ENCODE results near the gene GRHL1.

Gene GRHL1

DNA sequence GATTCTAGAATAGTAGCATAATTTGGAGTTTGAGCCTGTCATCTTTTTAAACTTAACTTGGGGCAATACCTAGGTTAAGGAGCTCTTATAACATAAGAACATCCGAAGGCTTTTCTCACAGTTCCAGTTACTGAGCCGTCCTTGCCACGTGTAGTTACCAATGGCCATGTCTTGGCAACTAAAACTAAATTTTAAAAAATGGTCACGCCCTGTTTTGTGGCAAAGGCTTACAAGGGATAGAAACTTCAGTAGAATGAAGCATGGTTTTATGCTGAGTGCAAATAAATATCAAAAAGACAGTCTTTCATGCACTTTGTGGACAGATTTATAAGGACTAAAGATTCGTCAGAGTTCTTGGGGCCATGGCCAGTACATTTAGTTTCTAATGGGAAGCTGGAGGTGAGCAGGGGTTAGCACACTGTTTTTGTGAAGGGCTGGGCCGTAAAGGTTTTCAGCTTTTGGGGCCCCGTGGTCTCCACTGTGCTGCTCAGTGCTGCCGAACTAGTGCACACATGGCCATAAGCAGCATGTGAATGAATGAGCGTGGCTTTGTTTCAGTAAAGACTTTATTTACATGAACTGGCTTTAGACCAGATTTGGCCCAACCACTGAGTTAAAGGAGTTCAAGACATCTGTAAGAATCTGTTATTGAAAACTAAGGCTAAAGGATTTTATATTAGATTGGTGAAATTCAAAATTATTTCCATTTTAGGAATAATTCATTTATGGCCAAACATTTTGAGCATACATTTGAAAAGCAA is 41.1 kb downstream of the GRHL1 start:
- Histone ChIP-seq H3K27ac (ENCODE audit: low read depth, low read length) (no peak overlapping the region), H3K36me3 (ENCODE audit: control insufficient read depth, insufficient read depth, low read length) (no peaks in the 10 kb centered on the region), H3K4me1 (ENCODE audit: control insufficient read depth, insufficient read depth, low read length) (no peaks in the 10 kb centered on the region), H3K9ac (ENCODE audit: low read length) (no peak overlapping the region), H3K27me3 (ENCODE audit: control insufficient read depth, insufficient read depth, low read length) (no peaks in the 10 kb centered on the region), H3K4me3 (ENCODE audit: low read length) (no peak overlapping the region)

GRCh38 chr2:9993488-9994165 is 42.1 kb downstream of the GRHL1 start:
- no peaks in the 10 kb centered on the region for H3K36me3 ChIP-seq (ENCODE audit: control insufficient read depth, insufficient read depth, low read length)
- H3K4me1 ChIP-seq (ENCODE audit: control insufficient read depth, insufficient read depth, low read length): no peaks in the 10 kb centered on the region

GRCh38 chr2:9994462-9994861 is 43.0 kb downstream of the GRHL1 start:
- Histone ChIP-seq H3K36me3 (ENCODE audit: control insufficient read depth, insufficient read depth, low read length) (no peaks in the 10 kb centered on the region), H3K9ac (ENCODE audit: low read length) (no peak overlapping the region), H3K27ac (ENCODE audit: low read depth, low read length) (no peak overlapping the region)

More at GRCh38 chr2:9993488-9994165, 42.1 kb downstream of the GRHL1 start:
- Histone ChIP-seq H3K9ac (ENCODE audit: low read length) (no peak overlapping the region), H3K4me3 (ENCODE audit: low read length) (no peak overlapping the region), H3K27me3 (ENCODE audit: control insufficient read depth, insufficient read depth, low read length) (no peaks in the 10 kb centered on the region), H3K27ac (ENCODE audit: low read depth, low read length) (no peak overlapping the region)

GRCh38 chr2:9995059-9995458 is 43.6 kb downstream of the GRHL1 start:
- no peaks in the 10 kb centered on the region for H3K27me3 ChIP-seq (ENCODE audit: control insufficient read depth, insufficient read depth, low read length)
- no peaks in the 10 kb centered on the region for H3K36me3 ChIP-seq (ENCODE audit: control insufficient read depth, insufficient read depth, low read length)
- no peak overlapping the region for H3K4me3 ChIP-seq (ENCODE audit: low read length)
- no peak overlapping the region for H3K9ac ChIP-seq (ENCODE audit: low read length)
- no peaks in the 10 kb centered on the region for H3K4me1 ChIP-seq (ENCODE audit: control insufficient read depth, insufficient read depth, low read length)
- no peak overlapping the region for H3K27ac ChIP-seq (ENCODE audit: low read depth, low read length)

More at GRCh38 chr2:9994462-9994861, 43.0 kb downstream of the GRHL1 start:
- Histone ChIP-seq H3K4me1 (ENCODE audit: control insufficient read depth, insufficient read depth, low read length) (no peaks in the 10 kb centered on the region), H3K4me3 (ENCODE audit: low read length) (no peak overlapping the region), H3K27me3 (ENCODE audit: control insufficient read depth, insufficient read depth, low read length) (no peaks in the 10 kb centered on the region)

DNA sequence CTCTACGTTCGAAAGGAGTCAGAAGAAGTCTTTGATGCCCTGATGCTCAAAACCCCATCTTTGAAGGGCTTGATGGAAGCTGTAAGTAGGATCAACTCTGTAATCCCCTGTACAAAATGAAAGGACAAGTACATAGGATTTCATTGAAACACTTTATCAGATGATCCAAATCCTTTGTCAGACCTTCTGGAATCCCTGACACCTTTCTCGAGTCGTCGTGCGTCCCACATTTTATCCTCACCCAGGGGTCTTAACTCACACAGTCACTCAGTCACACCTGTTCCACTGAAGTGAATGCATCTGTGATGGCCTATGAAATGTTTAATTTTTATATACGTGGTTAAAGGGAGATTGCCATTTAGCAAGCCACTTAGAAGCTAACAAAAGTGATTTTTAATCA is 44.8 kb downstream of the GRHL1 start:
- Histone ChIP-seq H3K27me3 (ENCODE audit: control insufficient read depth, insufficient read depth, low read length) (no peaks in the 10 kb centered on the region), H3K27ac (ENCODE audit: low read depth, low read length) (no peak overlapping the region), H3K4me3 (ENCODE audit: low read length) (no peak overlapping the region), H3K36me3 (ENCODE audit: control insufficient read depth, insufficient read depth, low read length) (no peaks in the 10 kb centered on the region), H3K9ac (ENCODE audit: low read length) (no peak overlapping the region), H3K4me1 (ENCODE audit: control insufficient read depth, insufficient read depth, low read length) (no peaks in the 10 kb centered on the region)

DNA sequence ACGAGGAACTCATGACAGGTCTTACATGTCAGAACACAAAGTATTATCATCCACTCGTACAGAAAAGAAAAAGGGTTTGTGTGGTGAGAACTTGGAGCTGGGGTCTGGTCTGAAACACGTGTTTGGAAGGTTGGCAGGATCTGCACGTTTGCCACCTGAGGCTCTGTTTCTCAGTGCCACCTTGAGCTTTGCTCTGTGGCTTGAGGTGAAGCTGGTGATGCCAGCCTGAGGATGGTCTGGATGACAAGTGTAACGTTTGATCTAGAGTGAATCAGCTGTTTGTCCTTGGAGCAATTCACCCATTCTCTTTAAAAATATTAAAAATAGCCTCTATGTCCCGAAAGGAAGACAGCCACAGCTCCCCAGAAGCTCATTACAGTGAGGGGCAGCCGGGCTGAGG is 46.4 kb downstream of the GRHL1 start:
- Histone ChIP-seq H3K4me3 (ENCODE audit: low read length) (no peak overlapping the region), H3K27ac (ENCODE audit: low read depth, low read length) (no peak overlapping the region)

DNA sequence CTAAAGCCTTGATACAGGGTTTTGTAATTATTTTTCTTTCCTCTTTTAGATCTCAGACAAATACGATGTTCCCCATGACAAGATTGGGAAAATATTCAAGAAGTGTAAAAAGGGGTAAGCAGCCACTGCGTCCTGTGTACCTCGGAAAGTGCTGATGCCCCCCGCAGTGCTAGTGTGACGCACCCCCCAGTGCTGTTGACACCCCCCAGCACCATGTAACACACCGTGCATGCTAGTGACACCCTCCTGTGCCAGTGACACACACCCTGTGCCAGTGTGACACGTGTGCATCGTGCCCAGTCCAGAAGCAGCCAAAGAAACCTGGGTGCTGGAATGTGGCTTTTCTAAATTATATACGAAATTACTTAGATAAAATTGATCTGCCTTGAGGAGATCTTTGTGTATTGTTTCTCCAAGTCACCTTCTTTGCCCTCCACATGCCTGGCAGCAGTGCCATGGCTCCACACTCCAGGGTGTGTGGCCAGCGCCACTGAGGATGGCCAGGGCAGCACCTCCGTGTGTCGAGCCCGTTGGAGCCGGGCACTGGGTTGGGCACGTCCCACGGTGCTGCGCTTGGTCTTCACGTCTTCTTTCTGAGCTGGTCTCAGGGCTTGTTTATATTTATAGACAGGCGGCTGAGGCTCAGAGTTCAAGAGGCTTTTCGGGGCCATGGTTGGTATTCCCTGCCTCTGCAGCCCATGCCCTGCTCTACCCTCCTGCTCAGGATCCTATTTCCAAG is 47.6 kb downstream of the GRHL1 start:
- no peak overlapping the region for H3K9ac ChIP-seq (ENCODE audit: low read length)
- H3K27me3 ChIP-seq (ENCODE audit: control insufficient read depth, insufficient read depth, low read length): no peaks in the 10 kb centered on the region
- no peaks in the 10 kb centered on the region for H3K36me3 ChIP-seq (ENCODE audit: control insufficient read depth, insufficient read depth, low read length)
- no peak overlapping the region for H3K27ac ChIP-seq (ENCODE audit: low read depth, low read length)
- H3K4me3 ChIP-seq (ENCODE audit: low read length): no peak overlapping the region
- no peaks in the 10 kb centered on the region for H3K4me1 ChIP-seq (ENCODE audit: control insufficient read depth, insufficient read depth, low read length)

More for the DNA sequence above, 46.4 kb downstream of the GRHL1 start:
- Histone ChIP-seq H3K9ac (ENCODE audit: low read length) (no peak overlapping the region), H3K4me1 (ENCODE audit: control insufficient read depth, insufficient read depth, low read length) (no peaks in the 10 kb centered on the region), H3K36me3 (ENCODE audit: control insufficient read depth, insufficient read depth, low read length) (no peaks in the 10 kb centered on the region), H3K27me3 (ENCODE audit: control insufficient read depth, insufficient read depth, low read length) (no peaks in the 10 kb centered on the region)

DNA sequence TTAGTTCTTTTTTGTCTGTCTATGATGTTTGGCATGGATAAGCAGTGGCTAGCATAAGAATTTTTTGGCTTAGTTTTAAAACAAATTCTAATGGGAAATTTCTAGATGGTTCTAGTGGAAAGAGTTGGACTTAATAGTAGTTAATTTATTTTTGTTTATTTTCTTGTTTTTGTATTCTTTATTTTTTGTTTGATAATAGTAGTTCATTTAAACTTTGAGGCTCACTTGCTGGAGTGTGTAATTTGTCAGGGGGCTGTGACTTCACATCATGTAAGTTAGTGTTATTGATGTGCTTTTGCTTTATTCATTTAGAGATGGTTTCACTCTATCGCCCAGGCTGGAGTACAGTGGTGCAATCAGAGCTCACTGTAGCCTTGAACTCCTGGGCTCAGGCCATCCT is 48.2 kb downstream of the GRHL1 start:
- Histone ChIP-seq H3K36me3 (ENCODE audit: control insufficient read depth, insufficient read depth, low read length) (no peaks in the 10 kb centered on the region), H3K4me1 (ENCODE audit: control insufficient read depth, insufficient read depth, low read length) (no peaks in the 10 kb centered on the region), H3K9ac (ENCODE audit: low read length) (no peak overlapping the region), H3K27me3 (ENCODE audit: control insufficient read depth, insufficient read depth, low read length) (no peaks in the 10 kb centered on the region), H3K4me3 (ENCODE audit: low read length) (no peak overlapping the region), H3K27ac (ENCODE audit: low read depth, low read length) (no peak overlapping the region)

GRCh38 chr2:10000541-10000940 is 49.0 kb downstream of the GRHL1 start:
- H3K27me3 ChIP-seq (ENCODE audit: control insufficient read depth, insufficient read depth, low read length): no peaks in the 10 kb centered on the region
- no peaks in the 10 kb centered on the region for H3K4me1 ChIP-seq (ENCODE audit: control insufficient read depth, insufficient read depth, low read length)
- no peaks in the 10 kb centered on the region for H3K36me3 ChIP-seq (ENCODE audit: control insufficient read depth, insufficient read depth, low read length)
- no peak overlapping the region for H3K9ac ChIP-seq (ENCODE audit: low read length)
- H3K27ac ChIP-seq (ENCODE audit: low read depth, low read length): no peak overlapping the region
- no peak overlapping the region for H3K4me3 ChIP-seq (ENCODE audit: low read length)

DNA sequence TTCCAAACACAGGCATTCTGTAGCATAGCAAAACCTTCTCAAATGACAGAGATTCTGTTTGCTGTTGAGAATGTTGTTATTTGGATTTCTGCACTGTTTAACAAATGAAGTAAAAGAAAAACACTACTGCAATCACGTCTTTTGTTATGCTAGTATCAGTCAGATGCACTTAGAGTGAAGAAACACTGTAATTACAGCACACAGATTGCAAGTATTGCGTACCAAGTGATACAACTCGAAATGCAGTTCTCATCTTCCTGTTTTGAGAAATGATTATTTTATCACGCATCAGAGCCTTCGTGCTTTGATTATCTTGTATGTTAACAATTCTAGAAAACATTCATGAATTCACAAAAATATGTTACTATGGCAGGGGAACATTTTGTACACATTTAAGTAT is 50.1 kb downstream of the GRHL1 start:
- peaks cover 1% of the 10 kb centered on the region for H3K4me1 ChIP-seq (ENCODE audit: control insufficient read depth, insufficient read depth, low read length)

GRCh38 chr2:10002109-10002508 is 50.6 kb downstream of the GRHL1 start:
- Histone ChIP-seq H3K27ac (ENCODE audit: low read depth, low read length) (no peak overlapping the region), H3K4me3 (ENCODE audit: low read length) (no peak overlapping the region), H3K27me3 (ENCODE audit: control insufficient read depth, insufficient read depth, low read length) (no peaks in the 10 kb centered on the region), H3K4me1 (ENCODE audit: control insufficient read depth, insufficient read depth, low read length) (peaks cover 6% of the 10 kb centered on the region), H3K36me3 (ENCODE audit: control insufficient read depth, insufficient read depth, low read length) (no peaks in the 10 kb centered on the region), H3K9ac (ENCODE audit: low read length) (no peak overlapping the region)

More for the DNA sequence above, 50.1 kb downstream of the GRHL1 start:
- no peaks in the 10 kb centered on the region for H3K36me3 ChIP-seq (ENCODE audit: control insufficient read depth, insufficient read depth, low read length)
- no peak overlapping the region for H3K9ac ChIP-seq (ENCODE audit: low read length)
- no peak overlapping the region for H3K4me3 ChIP-seq (ENCODE audit: low read length)
- H3K27me3 ChIP-seq (ENCODE audit: control insufficient read depth, insufficient read depth, low read length): no peaks in the 10 kb centered on the region
- no peak overlapping the region for H3K27ac ChIP-seq (ENCODE audit: low read depth, low read length)

- Histone ChIP-seq H3K36me3 (ENCODE audit: control insufficient read depth, insufficient read depth, low read length) (no peaks in the 10 kb centered on the region), H3K4me1 (ENCODE audit: control insufficient read depth, insufficient read depth, low read length) (peaks cover 9% of the 10 kb centered on the region), H3K9ac (ENCODE audit: low read length) (no peak overlapping the region), H3K27ac (ENCODE audit: low read depth, low read length) (no peak overlapping the region), H3K4me3 (ENCODE audit: low read length) (no peak overlapping the region), H3K27me3 (ENCODE audit: control insufficient read depth, insufficient read depth, low read length) (no peaks in the 10 kb centered on the region)
Measured at GRCh38 chr2:10002681-10003080, 51.2 kb downstream of the GRHL1 start.

All from rectal smooth muscle tissue (tissue), 1 donor.